Kidney (tissue), 14 donors: ENCODE results near the gene LCN1. TPM values are rescaled to one million over a fixed set of nuclear protein-coding genes. Genes with fewer than 3 reads are reported as not detected.

Experiments used
- DNase-seq, 5 donors: peaks; one replicate each; pipeline ENCODE4 v3.0.0-alpha.2; 2013 to 2020
- FAIRE-seq: peaks from 2 replicates; lab custom pipeline; 2012; peaks lifted over from hg19 to GRCh38; lab: Jason Lieb, UNC
- H3K27ac ChIP-seq, 2 donors: one replicate each; pipeline ENCODE4 v1.7.0; 2013; ENCODE audit warnings: low read depth in 2 of 2, low read length in 2 of 2, inconsistent platforms in 1 of 2
- H3K27me3 ChIP-seq: one replicate; pipeline ENCODE4 v1.7.1; 2013; ENCODE audit warnings: low read length, inconsistent platforms; ENCODE audit not compliant: control insufficient read depth, insufficient read depth
- H3K36me3 ChIP-seq, 3 donors: one replicate each; pipeline versions ENCODE4 v1.7.0 to v1.7.1; 2013; ENCODE audit warnings: low read length in 3 of 3, control low read depth in 1 of 3, inconsistent platforms in 1 of 3; ENCODE audit not compliant: insufficient read depth in 3 of 3, control insufficient read depth in 2 of 3
- H3K4me1 ChIP-seq, 3 donors: one replicate each; pipeline versions ENCODE4 v1.7.0 to v1.7.1; 2013; ENCODE audit warnings: low read length in 3 of 3, inconsistent platforms in 1 of 3, low read depth in 1 of 3; ENCODE audit not compliant: control insufficient read depth in 2 of 3, insufficient read depth in 2 of 3
- H3K4me3 ChIP-seq, 3 donors: one replicate each; pipeline versions ENCODE4 v1.7.0 to v1.8.1; 2013; ENCODE audit warnings: low read length in 3 of 3, control low read depth in 1 of 3, inconsistent platforms in 1 of 3
- H3K9ac ChIP-seq, 3 donors: one replicate each; pipeline versions ENCODE4 v1.7.0 to v1.7.1; 2013; ENCODE audit warnings: low read length in 3 of 3, control low read depth in 1 of 3, inconsistent platforms in 1 of 3
- H3K9me3 ChIP-seq, 3 donors: one replicate each; pipeline versions ENCODE4 v1.7.0 to v1.7.1; 2013; ENCODE audit warnings: low read length in 3 of 3, control low read depth in 1 of 3, inconsistent platforms in 1 of 3; ENCODE audit not compliant: control insufficient read depth in 2 of 3, insufficient read depth in 1 of 3
- CTCF ChIP-seq: IDR thresholded peaks from 3 replicates; pipeline ENCODE4 v1.5.1; 2012; ENCODE audit warnings: mild to moderate bottlenecking, moderate library complexity, borderline replicate concordance; ENCODE audit not compliant: insufficient read depth; ENCODE audit errors: extremely low read depth
- intact Hi-C: fragments of 100-400 bp; cut with DNase I; formaldehyde crosslinking; loops from one replicate; pipeline ENCODE4 v1.11.1; 2022
- polyA plus RNA-seq: library from polyadenylated mRNA; stranded (reverse); fragments of 350-450 nt; fragmentation: Illumina TruSeq; extraction: RNeasy Lipid Tissue Mini Kit (QIAGEN cat#74804); gene quantifications from one replicate; pipeline ENCODE4 v1.2.3, GENCODE V29; 2014; ENCODE audit warnings: low read depth, low replicate concordance; ENCODE audit not compliant: insufficient read depth
- total RNA-seq: library from RNA; stranded (reverse); fragmentation: NEBNext Ultra II Directional; extraction: Animal tissue kit (Norgen Biotek cat#: 25700); gene quantifications from one replicate; pipeline ENCODE4 v1.2.1, GENCODE V29; 2021
- donor health status: control.
- donor health status: control.
- donor health status: control.
- donor health status: control.
- donor health status: control.
- donor health status: DM: yes; HTN: yes; CAD: no.
- donor health status: Normal renal cell carcinoma (clear cell type).

LCN1 gene
- total and polyA plus RNA-seq, 2 donors from 2014 or later: not detected

GRCh38 chr9:135485385-135485784 lies 35.9 kb upstream of the LCN1 start:
- Histone ChIP-seq H3K9ac (no peak overlapping the region), H3K9me3 (no peaks in the 10 kb centered on the region), H3K27me3 (no peaks in the 10 kb centered on the region), H3K4me3 (no peak overlapping the region), H3K27ac (no peak overlapping the region), H3K36me3 (peaks cover 0 to 16% (median 6%) of the 10 kb centered on the region in 3 donors), H3K4me1 (peaks cover 0 to 17% (median 0%) of the 10 kb centered on the region in 3 donors)
- intact Hi-C loops: no loop called here
- no peak for TF ChIP-seq CTCF
- DNase-seq (peak in 1 of 5 donors; percentile 51), FAIRE-seq (no peak)

- Histone ChIP-seq H3K27ac (no peak overlapping the region), H3K9me3 (no peaks in the 10 kb centered on the region), H3K9ac (no peak overlapping the region), H3K36me3 (peaks cover 0 to 16% (median 6%) of the 10 kb centered on the region in 3 donors), H3K4me1 (peaks cover 0 to 14% (median 0%) of the 10 kb centered on the region in 3 donors), H3K27me3 (no peaks in the 10 kb centered on the region), H3K4me3 (no peak overlapping the region)
- FAIRE-seq: no peak
- intact Hi-C loops: no loop called here
- no peak for TF ChIP-seq CTCF
- no peak for DNase-seq
Observed at GRCh38 chr9:135485832-135486231, 35.4 kb upstream of the LCN1 start.

GRCh38 chr9:135486267-135487065 lies 34.8 kb upstream of the LCN1 start:
- FAIRE-seq: no peak
- no peak overlapping the region for H3K4me3 ChIP-seq
- H3K9me3 ChIP-seq: no peaks in the 10 kb centered on the region
- intact Hi-C loops: no loop called here
- H3K36me3 ChIP-seq: peaks cover 0 to 16% (median 6%) of the 10 kb centered on the region in 3 donors
- H3K27me3 ChIP-seq: no peaks in the 10 kb centered on the region
- no peak overlapping the region for H3K27ac ChIP-seq
- peaks cover 0 to 12% (median 0%) of the 10 kb centered on the region in 3 donors for H3K4me1 ChIP-seq
- no peak for TF ChIP-seq CTCF
- H3K9ac ChIP-seq: no peak overlapping the region
- DNase-seq: peak in 1 of 5 donors; percentile 65
